HG03571 (cell line): ENCODE results near the gene IPO13.

Source experiments
- ATAC-seq: cut with Tn5 transposase; IDR thresholded peaks from one replicate; pipeline ENCODE4 v1.9.1; 2021; ENCODE audit not compliant: unreplicated experiment

The IPO13 gene

DNA sequence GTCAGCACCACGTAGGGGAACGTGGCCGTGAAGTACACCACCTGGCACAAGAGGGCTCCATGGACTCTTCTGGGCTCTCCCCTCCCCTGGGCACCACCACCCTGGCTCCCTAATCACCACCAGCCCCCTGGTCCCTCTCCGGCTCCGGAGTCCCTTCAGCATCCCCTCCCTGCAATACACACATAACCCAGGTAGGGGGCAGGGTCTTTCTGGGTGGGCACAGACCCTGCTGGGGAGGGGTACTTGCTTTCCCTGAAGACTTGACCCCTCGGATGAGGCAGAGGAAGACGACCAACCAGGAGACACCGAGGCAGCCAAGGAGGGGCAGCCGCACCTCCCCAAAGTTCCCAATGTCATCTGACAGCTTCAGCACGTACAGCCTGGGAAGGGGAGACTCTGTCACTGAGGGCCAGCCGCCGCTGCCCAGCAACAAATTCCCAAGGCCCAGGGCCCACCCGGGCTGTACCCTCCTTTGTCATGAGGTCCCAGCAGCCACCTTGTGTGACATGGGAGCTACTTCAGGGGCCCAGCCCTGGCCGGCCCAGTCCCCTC, 55.9 kb downstream of the IPO13 start:
- no peak for ATAC-seq

DNA sequence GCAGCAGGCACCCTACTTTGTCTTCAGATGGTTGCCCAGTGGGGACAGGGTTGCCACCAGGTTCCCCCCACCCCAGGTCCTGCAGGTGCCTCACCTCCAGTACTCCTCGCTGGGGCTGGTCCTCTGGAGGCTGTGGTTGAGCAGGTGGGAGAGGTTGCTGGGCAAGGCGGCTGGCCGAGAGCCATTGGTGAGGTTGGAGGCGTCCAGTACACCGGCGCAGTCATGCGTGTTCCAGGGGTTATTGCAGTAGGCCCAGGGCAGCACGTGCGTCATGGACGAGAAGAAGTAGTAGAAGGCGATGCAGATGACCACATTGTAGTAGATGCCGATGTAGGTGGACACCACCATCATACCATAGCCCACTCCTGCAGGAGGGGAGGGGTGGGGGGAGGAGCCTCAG, 61.5 kb downstream of the IPO13 start:
- no peak for ATAC-seq

DNA sequence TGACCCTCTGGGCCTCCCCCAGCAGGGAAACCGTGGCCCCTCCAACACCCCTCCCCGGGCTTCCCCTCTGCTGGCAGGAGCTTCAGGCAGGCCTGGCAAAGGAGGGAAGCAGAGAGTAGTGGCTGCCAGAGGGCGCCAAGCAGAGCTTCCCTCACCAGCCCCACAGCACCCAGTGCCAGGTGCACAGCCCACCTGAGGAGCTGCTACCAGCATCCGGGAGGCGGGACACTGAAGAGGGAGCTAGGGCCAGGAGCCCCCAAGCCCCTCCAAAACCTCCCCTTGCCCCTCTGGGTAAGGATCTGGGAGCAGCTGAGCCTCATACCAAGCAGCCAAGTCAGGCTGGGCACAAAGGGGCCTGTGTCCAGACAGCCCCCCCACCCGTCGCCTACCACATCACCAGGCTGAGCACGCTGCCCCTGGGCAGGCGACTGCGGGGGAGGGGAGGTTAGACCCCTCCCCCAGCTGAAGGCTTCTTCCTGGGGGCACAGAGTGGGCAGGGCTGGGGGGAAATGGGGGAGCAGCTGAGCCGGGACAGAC, 64.3 kb downstream of the IPO13 start:
- ATAC-seq, result no peak

DNA sequence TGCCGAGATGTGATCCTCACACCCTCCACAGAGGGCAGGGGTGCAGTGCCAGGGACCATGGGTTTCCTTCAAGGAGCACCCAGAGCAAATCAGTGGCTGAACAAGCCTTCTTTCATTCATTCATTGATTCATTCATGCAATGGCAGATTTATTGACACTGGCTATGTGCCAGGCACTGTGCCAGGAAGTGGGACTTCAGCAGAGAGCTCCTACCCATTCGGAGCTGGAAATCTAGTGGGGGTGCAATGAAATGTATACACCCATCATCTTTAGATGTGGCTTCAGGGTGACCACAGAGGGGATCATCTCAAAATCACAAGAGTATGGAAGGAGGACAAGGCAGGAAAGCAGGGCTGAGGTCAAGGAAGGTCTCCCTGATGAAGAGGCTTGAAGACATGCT, 65.7 kb downstream of the IPO13 start:
- no peak for ATAC-seq

DNA sequence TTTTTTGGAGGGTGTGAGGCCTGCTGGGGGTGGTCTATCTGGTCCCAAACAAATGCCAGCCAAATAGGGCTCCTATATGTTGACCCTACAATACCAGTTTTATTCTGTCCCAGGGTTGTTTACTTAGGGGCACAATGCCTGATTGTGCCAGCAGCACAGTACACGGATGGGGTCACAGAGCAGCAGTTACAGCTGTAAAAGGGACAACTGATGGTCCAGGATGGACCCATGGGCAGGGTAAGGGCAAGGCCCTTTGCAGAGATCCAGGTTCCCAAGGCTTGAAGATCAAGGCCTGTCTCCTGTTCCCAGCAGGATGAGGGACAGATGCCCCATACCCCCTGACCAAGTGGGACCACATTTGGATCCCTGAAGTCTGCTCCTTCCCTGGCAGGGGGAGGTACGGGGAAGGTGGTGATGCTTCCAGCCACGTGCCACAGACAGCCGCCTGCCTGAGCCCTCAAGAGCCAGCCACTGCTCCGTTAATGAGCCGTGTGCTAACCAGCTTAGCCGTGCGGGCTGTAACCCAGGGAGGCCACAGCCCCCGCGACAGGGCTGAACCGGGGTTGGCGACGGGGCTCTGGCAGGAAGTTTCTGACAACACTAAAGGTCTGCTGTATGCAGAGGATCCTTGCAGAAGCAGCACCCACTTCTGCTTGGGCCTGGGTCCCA, 66.3 kb downstream of the IPO13 start:
- no peak for ATAC-seq

DNA sequence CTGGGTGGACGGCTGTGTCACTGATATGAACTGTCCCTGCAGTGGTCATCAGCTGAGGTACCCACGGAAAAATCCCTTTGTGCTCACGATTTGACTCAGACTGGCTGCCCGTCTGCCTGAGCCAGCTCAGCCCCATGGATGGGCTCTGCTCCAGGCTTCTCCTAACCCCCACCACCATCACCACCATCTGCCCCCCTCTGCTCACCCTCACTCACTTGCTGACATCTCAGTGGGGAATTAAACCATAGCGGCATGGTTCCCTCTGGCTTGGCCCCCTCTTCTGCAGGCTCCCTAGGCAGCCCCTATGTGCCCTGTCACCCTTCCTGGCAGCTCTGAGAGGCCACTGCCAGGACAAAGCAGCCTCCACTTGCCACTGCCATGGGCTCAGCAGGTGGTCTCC, 67.2 kb downstream of the IPO13 start:
- no peak for ATAC-seq

DNA sequence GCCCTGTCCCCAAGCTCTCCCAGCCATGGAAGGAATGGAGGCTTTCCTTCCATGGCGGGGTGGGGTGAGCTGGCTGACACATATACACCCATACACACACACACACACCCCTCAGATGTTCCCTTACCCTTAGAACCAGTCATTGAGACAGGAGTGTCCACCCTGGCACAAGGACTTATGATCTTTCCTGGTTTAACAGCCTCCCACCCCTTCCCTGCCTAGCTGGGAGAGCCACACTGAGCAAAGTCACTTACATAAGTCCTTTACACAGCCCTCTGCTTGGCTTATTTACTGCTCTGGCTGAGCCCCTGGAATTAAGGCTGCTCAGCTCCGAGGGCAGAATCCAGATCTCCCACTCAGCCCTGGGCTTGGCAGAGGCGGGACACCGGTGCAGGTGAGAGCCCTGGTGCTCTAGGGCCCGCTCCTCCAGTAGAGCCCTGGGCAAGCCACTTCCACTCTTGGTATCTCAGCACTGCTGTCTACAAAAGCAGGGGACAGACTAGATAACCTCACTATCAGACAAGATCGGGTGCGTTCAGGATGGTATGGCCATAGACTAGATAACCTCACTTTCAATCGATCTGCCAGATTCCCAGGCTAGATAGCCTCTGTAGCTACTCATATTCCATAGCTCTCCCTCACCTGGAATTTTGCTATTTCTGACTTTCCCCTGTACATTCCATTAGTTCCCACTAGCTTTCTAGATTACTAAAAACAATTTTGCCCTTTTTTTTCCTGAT, 67.8 kb downstream of the IPO13 start:
- no peak for ATAC-seq

DNA sequence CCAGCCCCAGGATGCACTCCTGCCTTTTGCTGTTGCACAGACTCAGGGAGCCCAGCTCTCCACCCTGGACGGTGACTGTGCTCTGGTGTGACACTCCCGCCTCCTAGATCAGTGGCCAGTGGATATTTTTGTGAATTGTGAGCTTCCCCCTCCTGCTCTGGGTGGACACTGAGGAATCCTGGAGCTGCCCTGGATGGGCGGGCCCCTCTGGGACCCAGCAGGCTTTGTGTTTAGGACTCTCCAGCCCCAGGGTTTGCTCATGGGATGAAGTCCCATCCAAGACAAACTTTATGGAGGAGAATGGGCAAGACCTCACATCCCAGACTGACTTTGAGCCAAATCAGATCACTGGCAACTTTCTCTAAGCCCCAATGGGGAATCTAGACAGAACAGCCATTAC, 68.5 kb downstream of the IPO13 start:
- no peak for ATAC-seq

DNA sequence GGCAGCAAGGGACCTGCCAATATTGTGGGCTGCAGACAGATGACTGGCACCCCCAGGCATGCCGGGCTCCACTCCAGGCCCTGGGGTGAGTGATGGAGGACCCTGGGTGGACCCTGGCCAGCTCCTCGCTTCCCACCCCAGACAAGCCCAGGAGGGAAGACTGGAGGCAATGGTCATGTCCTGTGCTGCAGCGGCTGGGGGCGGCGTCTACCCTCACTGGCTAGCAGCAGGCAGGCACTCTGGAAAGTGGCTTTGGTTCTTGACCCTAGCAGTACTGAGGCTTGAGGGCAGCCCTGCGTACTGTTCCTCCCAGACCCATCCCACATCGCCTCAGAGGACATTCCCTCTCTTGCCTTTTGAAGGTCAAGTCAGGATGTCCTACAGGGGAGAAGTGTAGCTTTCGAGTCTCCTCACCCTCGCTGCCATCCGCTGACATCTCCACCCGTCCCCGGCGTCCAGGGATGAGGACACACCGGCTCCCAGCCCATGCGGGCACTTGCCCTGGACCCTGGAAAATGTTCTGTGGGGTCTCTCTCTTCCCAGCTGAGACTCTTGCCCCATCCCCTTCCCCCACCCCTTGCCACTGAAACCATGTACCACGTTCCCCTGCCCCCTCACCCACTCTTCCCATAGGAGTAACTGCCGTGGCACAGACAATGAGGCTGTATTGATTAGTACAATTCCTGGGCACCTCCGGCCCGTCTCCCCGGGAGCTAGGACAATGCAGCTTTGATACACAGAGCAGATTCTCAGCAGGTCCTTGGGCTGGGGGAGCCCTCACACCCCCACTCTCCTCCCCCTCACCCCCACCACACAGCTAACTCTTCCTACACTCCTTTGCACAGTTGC, 69.5 kb downstream of the IPO13 start:
- ATAC-seq, result no peak

DNA sequence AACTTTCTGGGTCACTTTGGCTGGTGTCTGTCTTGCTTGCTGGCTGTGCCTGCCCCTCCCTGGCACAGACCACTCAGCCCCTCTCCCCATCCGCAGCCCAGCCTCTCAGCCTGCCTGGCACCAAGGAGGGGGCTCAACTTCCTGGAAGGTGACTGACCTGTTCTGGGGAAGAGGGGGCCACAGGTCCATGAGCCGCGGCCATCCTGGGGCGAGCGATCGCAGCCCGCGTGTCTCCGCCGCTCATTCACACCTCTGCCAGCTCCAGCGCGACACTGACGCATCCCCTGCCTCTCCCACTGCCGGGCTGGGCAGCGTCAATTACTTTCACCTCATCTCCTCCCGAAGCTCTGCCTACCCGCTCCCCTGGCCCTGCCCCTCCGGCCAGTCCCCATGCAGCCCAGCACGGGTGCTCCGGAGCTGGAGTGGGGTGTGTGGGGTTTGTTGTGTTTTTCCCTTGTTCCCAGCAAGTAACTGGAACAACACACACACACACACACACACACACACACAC, 70.2 kb downstream of the IPO13 start:
- ATAC-seq, result no peak
